K562 (cell line): ENCODE results near the gene CLDN14. TPM values are rescaled to one million over a fixed set of nuclear protein-coding genes. Genes with fewer than 3 reads are reported as not detected.

Experiments
- CC2D1A ChIP-seq: fragments of 450-650 bp; IDR thresholded peaks from 2 replicates; pipeline ENCODE4 v1.6.1; 2017; ENCODE audit warnings: mild to moderate bottlenecking
- ERF ChIP-seq: fragments of 450-650 bp; formaldehyde crosslinking; IDR thresholded peaks from 2 replicates; pipeline ENCODE4 v1.4.0; 2020; ENCODE audit warnings: mild to moderate bottlenecking, mixed read lengths
- ETV5 ChIP-seq: sonication (generic); formaldehyde crosslinking; IDR thresholded peaks from 2 replicates; pipeline ENCODE4 v1.4.0; 2020; ENCODE audit warnings: low read depth, mild to moderate bottlenecking, missing genetic modification reagents
- NR2C1 ChIP-seq, 2 experiments: fragments of 450-650 bp; IDR thresholded peaks; 2 replicates each; pipeline ENCODE4 v1.6.1; 2017; ENCODE audit warnings: mild to moderate bottlenecking in 2 of 2, antibody characterized with exemption in 1 of 2, inconsistent platforms in 1 of 2, missing compliant biosample characterization in 1 of 2, missing genetic modification characterization in 1 of 2
- ZBED1 ChIP-seq: IDR thresholded peaks from 2 replicates; pipeline ENCODE4 v1.6.1; 2014
- ZBTB34 ChIP-seq: fragments of 250-450 bp; sonication (Bioruptor Pico); IDR thresholded peaks from 2 replicates; pipeline ENCODE4 v1.8.0; 2021; ENCODE audit warnings: mild to moderate bottlenecking, moderate library complexity
- ZBTB8A ChIP-seq: fragments of 450-650 bp; IDR thresholded peaks from 2 replicates; pipeline ENCODE4 v1.6.1; 2018; ENCODE audit warnings: mild to moderate bottlenecking, moderate library complexity; ENCODE audit not compliant: partially characterized antibody
- ZNF239 ChIP-seq: fragments of 250-450 bp; sonication (Bioruptor Pico); IDR thresholded peaks from 2 replicates; pipeline ENCODE4 v1.4.0; 2020; ENCODE audit warnings: mild to moderate bottlenecking
- ZNF316 ChIP-seq: fragments of 450-650 bp; IDR thresholded peaks from 2 replicates; pipeline ENCODE4 v1.6.1; 2016
- ZNF354B ChIP-seq: fragments of 250-450 bp; sonication (Bioruptor Pico); IDR thresholded peaks from 2 replicates; pipeline ENCODE4 v1.4.0; 2020
- ZNF395 ChIP-seq: fragments of 200-800 bp; sonication (Bioruptor generic); IDR thresholded peaks from 2 replicates; pipeline ENCODE4 v1.6.1; 2017; ENCODE audit warnings: missing genetic modification characterization, missing compliant biosample characterization
- ZNF583 ChIP-seq: fragments of 250-450 bp; sonication (Bioruptor Pico); IDR thresholded peaks from 2 replicates; pipeline ENCODE4 v1.4.0; 2020
- polyA plus RNA-seq, 8 experiments: library from polyadenylated mRNA; depleted of rRNA in 4 of 8; stranded (reverse) in 5 of 8; unstranded in 3 of 8; fragments of >200 nt; fragmentation: Nextera tagmentation in 2 of 8; fragmentation: Illumina TruSeq in 1 of 8; extraction: Ambion mirVana in 2 of 8; extraction: Trizol in 1 of 8; gene quantifications; 2 replicates each; pipeline versions ENCODE4 v1.2.1 to v1.2.3, GENCODE V29; 2011 to 2014; ENCODE audit warnings: inconsistent platforms in 1 of 8, missing spikeins in 1 of 8
- total RNA-seq, 7 experiments: library from RNA; depleted of rRNA in 6 of 7; stranded (reverse); fragments of >200 nt in 6 of 7; fragmentation: Illumina TruSeq in 2 of 7; extraction: Trizol in 2 of 7; gene quantifications; 2 replicates each; pipeline versions ENCODE4 v1.2.1 to v1.2.3, GENCODE V29; 2011 to 2021; ENCODE audit warnings: low replicate concordance in 1 of 7
- TF ChIP-seq, protein P1 (sequence below): fragments of 450-650 bp; IDR thresholded peaks from 2 replicates; pipeline ENCODE4 v1.6.1; 2016; ENCODE audit warnings: mild to moderate bottlenecking, moderate library complexity
- TF ChIP-seq, protein P2 (sequence below): sonication (generic); formaldehyde crosslinking; IDR thresholded peaks from 2 replicates; pipeline ENCODE4 v1.8.0; 2022; ENCODE audit warnings: mild to moderate bottlenecking, missing genetic modification reagents

The CLDN14 gene
- total and polyA plus RNA-seq, 9 of the 15 experiments (the other 6 are each of a cell fraction or from before 2014, with no cell fraction given): not detected

DNA sequence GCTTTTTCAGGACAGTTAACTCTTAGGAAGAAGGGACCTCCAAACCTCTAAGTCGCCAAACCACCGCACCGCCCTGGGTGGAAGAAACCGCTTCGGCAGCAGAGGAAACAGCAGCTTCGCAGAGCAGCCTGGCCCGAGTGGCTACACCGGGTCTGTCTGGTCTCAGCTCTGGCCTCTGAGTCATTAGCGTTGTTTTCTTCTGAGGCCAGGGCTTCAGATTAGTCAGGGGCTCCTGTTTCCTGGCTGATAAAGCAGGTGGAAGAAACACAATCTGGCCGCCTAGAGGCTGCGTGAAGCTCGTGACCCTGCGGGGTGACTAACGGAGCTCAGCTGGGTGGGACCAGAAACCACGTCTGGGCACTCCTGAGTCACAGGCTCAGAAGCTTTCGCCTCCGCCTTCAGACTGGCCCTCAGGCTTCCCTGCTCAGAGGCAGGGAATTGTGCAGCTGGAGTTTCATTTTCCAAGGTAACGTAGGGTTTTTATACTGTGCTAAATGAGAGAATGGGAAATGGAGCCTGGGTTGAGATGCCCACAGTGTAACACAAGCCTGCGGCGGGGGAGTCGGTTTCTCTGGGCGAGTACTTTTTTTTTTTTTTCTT is 49.9 kb downstream of the CLDN14 start (continued):
- TF ChIP-seq, protein P1, sequence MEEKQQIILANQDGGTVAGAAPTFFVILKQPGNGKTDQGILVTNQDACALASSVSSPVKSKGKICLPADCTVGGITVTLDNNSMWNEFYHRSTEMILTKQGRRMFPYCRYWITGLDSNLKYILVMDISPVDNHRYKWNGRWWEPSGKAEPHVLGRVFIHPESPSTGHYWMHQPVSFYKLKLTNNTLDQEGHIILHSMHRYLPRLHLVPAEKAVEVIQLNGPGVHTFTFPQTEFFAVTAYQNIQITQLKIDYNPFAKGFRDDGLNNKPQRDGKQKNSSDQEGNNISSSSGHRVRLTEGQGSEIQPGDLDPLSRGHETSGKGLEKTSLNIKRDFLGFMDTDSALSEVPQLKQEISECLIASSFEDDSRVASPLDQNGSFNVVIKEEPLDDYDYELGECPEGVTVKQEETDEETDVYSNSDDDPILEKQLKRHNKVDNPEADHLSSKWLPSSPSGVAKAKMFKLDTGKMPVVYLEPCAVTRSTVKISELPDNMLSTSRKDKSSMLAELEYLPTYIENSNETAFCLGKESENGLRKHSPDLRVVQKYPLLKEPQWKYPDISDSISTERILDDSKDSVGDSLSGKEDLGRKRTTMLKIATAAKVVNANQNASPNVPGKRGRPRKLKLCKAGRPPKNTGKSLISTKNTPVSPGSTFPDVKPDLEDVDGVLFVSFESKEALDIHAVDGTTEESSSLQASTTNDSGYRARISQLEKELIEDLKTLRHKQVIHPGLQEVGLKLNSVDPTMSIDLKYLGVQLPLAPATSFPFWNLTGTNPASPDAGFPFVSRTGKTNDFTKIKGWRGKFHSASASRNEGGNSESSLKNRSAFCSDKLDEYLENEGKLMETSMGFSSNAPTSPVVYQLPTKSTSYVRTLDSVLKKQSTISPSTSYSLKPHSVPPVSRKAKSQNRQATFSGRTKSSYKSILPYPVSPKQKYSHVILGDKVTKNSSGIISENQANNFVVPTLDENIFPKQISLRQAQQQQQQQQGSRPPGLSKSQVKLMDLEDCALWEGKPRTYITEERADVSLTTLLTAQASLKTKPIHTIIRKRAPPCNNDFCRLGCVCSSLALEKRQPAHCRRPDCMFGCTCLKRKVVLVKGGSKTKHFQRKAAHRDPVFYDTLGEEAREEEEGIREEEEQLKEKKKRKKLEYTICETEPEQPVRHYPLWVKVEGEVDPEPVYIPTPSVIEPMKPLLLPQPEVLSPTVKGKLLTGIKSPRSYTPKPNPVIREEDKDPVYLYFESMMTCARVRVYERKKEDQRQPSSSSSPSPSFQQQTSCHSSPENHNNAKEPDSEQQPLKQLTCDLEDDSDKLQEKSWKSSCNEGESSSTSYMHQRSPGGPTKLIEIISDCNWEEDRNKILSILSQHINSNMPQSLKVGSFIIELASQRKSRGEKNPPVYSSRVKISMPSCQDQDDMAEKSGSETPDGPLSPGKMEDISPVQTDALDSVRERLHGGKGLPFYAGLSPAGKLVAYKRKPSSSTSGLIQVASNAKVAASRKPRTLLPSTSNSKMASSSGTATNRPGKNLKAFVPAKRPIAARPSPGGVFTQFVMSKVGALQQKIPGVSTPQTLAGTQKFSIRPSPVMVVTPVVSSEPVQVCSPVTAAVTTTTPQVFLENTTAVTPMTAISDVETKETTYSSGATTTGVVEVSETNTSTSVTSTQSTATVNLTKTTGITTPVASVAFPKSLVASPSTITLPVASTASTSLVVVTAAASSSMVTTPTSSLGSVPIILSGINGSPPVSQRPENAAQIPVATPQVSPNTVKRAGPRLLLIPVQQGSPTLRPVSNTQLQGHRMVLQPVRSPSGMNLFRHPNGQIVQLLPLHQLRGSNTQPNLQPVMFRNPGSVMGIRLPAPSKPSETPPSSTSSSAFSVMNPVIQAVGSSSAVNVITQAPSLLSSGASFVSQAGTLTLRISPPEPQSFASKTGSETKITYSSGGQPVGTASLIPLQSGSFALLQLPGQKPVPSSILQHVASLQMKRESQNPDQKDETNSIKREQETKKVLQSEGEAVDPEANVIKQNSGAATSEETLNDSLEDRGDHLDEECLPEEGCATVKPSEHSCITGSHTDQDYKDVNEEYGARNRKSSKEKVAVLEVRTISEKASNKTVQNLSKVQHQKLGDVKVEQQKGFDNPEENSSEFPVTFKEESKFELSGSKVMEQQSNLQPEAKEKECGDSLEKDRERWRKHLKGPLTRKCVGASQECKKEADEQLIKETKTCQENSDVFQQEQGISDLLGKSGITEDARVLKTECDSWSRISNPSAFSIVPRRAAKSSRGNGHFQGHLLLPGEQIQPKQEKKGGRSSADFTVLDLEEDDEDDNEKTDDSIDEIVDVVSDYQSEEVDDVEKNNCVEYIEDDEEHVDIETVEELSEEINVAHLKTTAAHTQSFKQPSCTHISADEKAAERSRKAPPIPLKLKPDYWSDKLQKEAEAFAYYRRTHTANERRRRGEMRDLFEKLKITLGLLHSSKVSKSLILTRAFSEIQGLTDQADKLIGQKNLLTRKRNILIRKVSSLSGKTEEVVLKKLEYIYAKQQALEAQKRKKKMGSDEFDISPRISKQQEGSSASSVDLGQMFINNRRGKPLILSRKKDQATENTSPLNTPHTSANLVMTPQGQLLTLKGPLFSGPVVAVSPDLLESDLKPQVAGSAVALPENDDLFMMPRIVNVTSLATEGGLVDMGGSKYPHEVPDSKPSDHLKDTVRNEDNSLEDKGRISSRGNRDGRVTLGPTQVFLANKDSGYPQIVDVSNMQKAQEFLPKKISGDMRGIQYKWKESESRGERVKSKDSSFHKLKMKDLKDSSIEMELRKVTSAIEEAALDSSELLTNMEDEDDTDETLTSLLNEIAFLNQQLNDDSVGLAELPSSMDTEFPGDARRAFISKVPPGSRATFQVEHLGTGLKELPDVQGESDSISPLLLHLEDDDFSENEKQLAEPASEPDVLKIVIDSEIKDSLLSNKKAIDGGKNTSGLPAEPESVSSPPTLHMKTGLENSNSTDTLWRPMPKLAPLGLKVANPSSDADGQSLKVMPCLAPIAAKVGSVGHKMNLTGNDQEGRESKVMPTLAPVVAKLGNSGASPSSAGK: peak; percentile 41
- TF ChIP-seq ETV5 (CRISPR knock-in tag) (peak; percentile 99), ZNF395 (CRISPR knock-in tag) (peak; percentile 98), CC2D1A (peak; percentile 84), ZNF354B (0 out of 2 replicates have a peak, but pooled peaks have one; percentile 4), ZBED1 (peak; percentile 78), ZBTB34 (CRISPR knock-in tag) (no peak), NR2C1 (IDR thresholded peaks at IDR 0.05) (peak; percentile 81), NR2C1 (tag; IDR thresholded peaks at IDR 0.05) (peak; percentile 88), ZNF316 (no peak), ERF (CRISPR knock-in tag) (0 out of 2 replicates have a peak, but pooled peaks have one; percentile 41), ZNF239 (CRISPR knock-in tag) (peak; percentile 41; the same call in 1 of the 2 replicates), ZBTB8A (no peak), ZNF583 (CRISPR knock-in tag) (peak; percentile 48)
- TF ChIP-seq, protein P2, sequence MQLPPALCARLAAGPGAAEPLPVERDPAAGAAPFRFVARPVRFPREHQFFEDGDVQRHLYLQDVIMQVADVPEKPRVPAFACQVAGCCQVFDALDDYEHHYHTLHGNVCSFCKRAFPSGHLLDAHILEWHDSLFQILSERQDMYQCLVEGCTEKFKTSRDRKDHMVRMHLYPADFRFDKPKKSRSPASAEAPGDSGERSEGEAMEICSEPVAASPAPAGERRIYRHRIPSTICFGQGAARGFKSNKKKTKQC (CRISPR knock-in tag): no peak
